ENCODE results near the gene MAP2K5.
"Not testable (repeated sequence)": the region's sequence is repeated elsewhere in the genome, so short reads cannot be mapped to it uniquely, and the experiment has no call there.

Gene MAP2K5

GRCh38 chr15:67660446-67660845 is 117.9 kb downstream of the MAP2K5 start:
- Histone ChIP-seq H3K36me3 (ENCODE audit: insufficient read depth, low read length) (peaks cover 33% of the 10 kb centered on the region; the same call in 1 of the 2 replicates), H3K27me3 (ENCODE audit: insufficient read depth, low read length, poor library complexity, severe bottlenecking) (no peaks in the 10 kb centered on the region), H3K4me3 (ENCODE audit: low read length, poor library complexity, severe bottlenecking) (no peak overlapping the region), H3K9me3 (ENCODE audit: insufficient read depth, low read depth, low read length) (peaks cover 5% of the 10 kb centered on the region; the same call in 1 of the 2 replicates), H3F3A (ENCODE audit: low read depth) (no peaks in the 10 kb centered on the region), H3K9me2 (replicated peaks; ENCODE audit: low read depth, low read length) (no peaks in the 10 kb centered on the region), H3K4me1 (ENCODE audit: insufficient read depth, low read length, poor library complexity, severe bottlenecking) (peaks cover 25% of the 10 kb centered on the region), H4K20me1 (ENCODE audit: insufficient read depth, low read length, poor library complexity, severe bottlenecking) (no peaks in the 10 kb centered on the region), H3K4me2 (ENCODE audit: low read depth, low read length, poor library complexity, severe bottlenecking) (no peak overlapping the region), H3K9ac (ENCODE audit: low read depth, low read length, poor library complexity, severe bottlenecking) (no peak overlapping the region), H2AFZ (ENCODE audit: low read length) (no peak overlapping the region), H3K79me2 (ENCODE audit: insufficient read depth, low read length) (no peaks in the 10 kb centered on the region)
- TF ChIP-seq EZH2phosphoT487 (IDR thresholded peaks at IDR 0.05; ENCODE audit: borderline replicate concordance): no peak
- TF ChIP-seq, protein P1, sequence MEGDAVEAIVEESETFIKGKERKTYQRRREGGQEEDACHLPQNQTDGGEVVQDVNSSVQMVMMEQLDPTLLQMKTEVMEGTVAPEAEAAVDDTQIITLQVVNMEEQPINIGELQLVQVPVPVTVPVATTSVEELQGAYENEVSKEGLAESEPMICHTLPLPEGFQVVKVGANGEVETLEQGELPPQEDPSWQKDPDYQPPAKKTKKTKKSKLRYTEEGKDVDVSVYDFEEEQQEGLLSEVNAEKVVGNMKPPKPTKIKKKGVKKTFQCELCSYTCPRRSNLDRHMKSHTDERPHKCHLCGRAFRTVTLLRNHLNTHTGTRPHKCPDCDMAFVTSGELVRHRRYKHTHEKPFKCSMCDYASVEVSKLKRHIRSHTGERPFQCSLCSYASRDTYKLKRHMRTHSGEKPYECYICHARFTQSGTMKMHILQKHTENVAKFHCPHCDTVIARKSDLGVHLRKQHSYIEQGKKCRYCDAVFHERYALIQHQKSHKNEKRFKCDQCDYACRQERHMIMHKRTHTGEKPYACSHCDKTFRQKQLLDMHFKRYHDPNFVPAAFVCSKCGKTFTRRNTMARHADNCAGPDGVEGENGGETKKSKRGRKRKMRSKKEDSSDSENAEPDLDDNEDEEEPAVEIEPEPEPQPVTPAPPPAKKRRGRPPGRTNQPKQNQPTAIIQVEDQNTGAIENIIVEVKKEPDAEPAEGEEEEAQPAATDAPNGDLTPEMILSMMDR (conservative IDR thresholded peaks at IDR 0.05; ENCODE audit: low read length): no peak

DNA sequence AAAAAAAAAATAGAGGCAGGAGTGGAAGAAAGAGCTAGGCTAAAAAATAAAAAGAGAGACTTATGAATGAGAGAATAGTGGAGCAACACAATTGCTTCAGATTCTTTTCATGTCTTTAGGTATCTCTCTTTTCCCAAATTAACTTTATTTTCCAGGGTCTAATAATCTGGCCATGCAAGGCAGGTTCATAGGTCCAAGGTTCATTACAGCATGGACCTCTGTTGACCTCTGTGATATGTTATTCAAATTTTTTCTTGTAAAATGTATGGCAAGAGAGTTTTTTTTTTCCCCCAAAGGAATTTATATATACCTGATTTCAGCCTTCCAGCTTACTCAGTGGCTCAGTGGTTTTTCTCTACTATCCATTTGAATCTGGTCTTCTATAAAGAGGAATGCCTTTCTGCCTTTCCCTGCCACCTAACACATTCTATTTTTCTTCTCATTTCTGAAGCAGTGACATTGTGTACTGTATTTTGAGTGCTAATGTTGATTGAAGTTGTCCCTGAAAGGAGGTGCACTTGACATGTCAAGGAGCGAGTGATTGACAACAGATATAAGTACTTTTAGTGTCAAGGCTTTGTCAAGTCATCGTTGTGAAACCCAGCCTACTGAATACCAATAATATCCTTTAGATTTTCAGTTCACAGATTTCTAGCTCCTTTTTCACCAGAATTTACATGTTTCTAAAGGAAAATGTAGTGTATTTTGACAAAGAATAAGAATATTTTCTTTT is 118.5 kb downstream of the MAP2K5 start:
- Histone ChIP-seq H4K20me1 (ENCODE audit: insufficient read depth, low read length, poor library complexity, severe bottlenecking) (no peaks in the 10 kb centered on the region), H3K36me3 (ENCODE audit: insufficient read depth, low read length) (peaks cover 29% of the 10 kb centered on the region; the same call in 1 of the 2 replicates), H3K27me3 (ENCODE audit: insufficient read depth, low read length, poor library complexity, severe bottlenecking) (no peaks in the 10 kb centered on the region), H2AFZ (ENCODE audit: low read length) (no peak overlapping the region), H3F3A (ENCODE audit: low read depth) (no peaks in the 10 kb centered on the region), H3K4me1 (ENCODE audit: insufficient read depth, low read length, poor library complexity, severe bottlenecking) (peaks cover 25% of the 10 kb centered on the region), H3K4me3 (ENCODE audit: low read length, poor library complexity, severe bottlenecking) (no peak overlapping the region), H3K4me2 (ENCODE audit: low read depth, low read length, poor library complexity, severe bottlenecking) (no peak overlapping the region), H3K9ac (ENCODE audit: low read depth, low read length, poor library complexity, severe bottlenecking) (no peak overlapping the region), H3K9me3 (ENCODE audit: insufficient read depth, low read depth, low read length) (peaks cover under 1% of the 10 kb centered on the region; the same call in 1 of the 2 replicates), H3K9me2 (replicated peaks; ENCODE audit: low read depth, low read length) (no peaks in the 10 kb centered on the region), H3K79me2 (ENCODE audit: insufficient read depth, low read length) (no peaks in the 10 kb centered on the region)
- no peak for TF ChIP-seq EZH2phosphoT487 (IDR thresholded peaks at IDR 0.05; ENCODE audit: borderline replicate concordance)
- TF ChIP-seq, protein P1 (conservative IDR thresholded peaks at IDR 0.05; ENCODE audit: low read length): no peak

GRCh38 chr15:67670647-67671305 is 128.3 kb downstream of the MAP2K5 start:
- H3K4me2 ChIP-seq (ENCODE audit: low read depth, low read length, poor library complexity, severe bottlenecking): no peak overlapping the region
- H3K27me3 ChIP-seq (ENCODE audit: insufficient read depth, low read length, poor library complexity, severe bottlenecking): no peaks in the 10 kb centered on the region
- no peaks in the 10 kb centered on the region for H3K79me2 ChIP-seq (ENCODE audit: insufficient read depth, low read length)
- no peak overlapping the region for H3K9ac ChIP-seq (ENCODE audit: low read depth, low read length, poor library complexity, severe bottlenecking)
- no peaks in the 10 kb centered on the region; the same call in 1 of the 2 replicates for H3K9me3 ChIP-seq (ENCODE audit: insufficient read depth, low read depth, low read length)
- H3K9me2 ChIP-seq (replicated peaks; ENCODE audit: low read depth, low read length): no peaks in the 10 kb centered on the region
- H2AFZ ChIP-seq (ENCODE audit: low read length): no peak overlapping the region
- H3K4me3 ChIP-seq (ENCODE audit: low read length, poor library complexity, severe bottlenecking): no peak overlapping the region
- TF ChIP-seq EZH2phosphoT487 (IDR thresholded peaks at IDR 0.05; ENCODE audit: borderline replicate concordance): no peak
- TF ChIP-seq, protein P1 (conservative IDR thresholded peaks at IDR 0.05; ENCODE audit: low read length): no peak
- H4K20me1 ChIP-seq (ENCODE audit: insufficient read depth, low read length, poor library complexity, severe bottlenecking): no peaks in the 10 kb centered on the region
- H3K4me1 ChIP-seq (ENCODE audit: insufficient read depth, low read length, poor library complexity, severe bottlenecking): peaks cover 5% of the 10 kb centered on the region
- no peaks in the 10 kb centered on the region for H3F3A ChIP-seq (ENCODE audit: low read depth)
- peaks cover 12% of the 10 kb centered on the region for H3K36me3 ChIP-seq (ENCODE audit: insufficient read depth, low read length)

DNA sequence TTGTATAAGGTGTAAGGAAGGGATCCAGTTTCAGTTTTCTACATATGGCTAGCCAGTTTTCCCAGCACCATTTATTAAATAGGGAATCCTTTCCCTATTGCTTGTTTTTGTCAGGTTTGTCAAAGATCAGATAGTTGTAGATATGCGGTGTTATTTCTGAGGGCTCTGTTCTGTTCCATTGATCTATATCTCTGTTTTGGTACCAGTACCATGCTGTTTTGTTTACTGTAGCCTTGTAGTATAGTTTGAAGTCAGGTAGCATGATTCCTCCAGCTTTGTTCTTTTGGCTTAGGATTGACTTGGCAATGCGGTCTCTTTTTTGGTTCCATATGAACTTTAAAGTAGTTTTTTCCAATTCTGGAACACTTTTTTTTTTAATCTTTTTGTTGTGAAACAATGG is 130.3 kb downstream of the MAP2K5 start:
- H2AFZ ChIP-seq (ENCODE audit: low read length); H3F3A ChIP-seq (ENCODE audit: low read depth); H4K20me1 ChIP-seq (ENCODE audit: insufficient read depth, low read length, poor library complexity, severe bottlenecking); H3K9ac ChIP-seq (ENCODE audit: low read depth, low read length, poor library complexity, severe bottlenecking); H3K4me2 ChIP-seq (ENCODE audit: low read depth, low read length, poor library complexity, severe bottlenecking); H3K9me2 ChIP-seq (replicated peaks; ENCODE audit: low read depth, low read length); H3K36me3 ChIP-seq (ENCODE audit: insufficient read depth, low read length); H3K27me3 ChIP-seq (ENCODE audit: insufficient read depth, low read length, poor library complexity, severe bottlenecking); H3K4me3 ChIP-seq (ENCODE audit: low read length, poor library complexity, severe bottlenecking); H3K4me1 ChIP-seq (ENCODE audit: insufficient read depth, low read length, poor library complexity, severe bottlenecking); H3K9me3 ChIP-seq (ENCODE audit: insufficient read depth, low read depth, low read length); H3K79me2 ChIP-seq (ENCODE audit: insufficient read depth, low read length): not testable (repeated sequence)
